ENCODE measurements around the gene ARSG. TPM values are rescaled to one million over a fixed set of nuclear protein-coding genes. Genes with fewer than 3 reads are reported as not detected.

The ARSG gene
- total and polyA plus RNA-seq, 2 of the 13 experiments (the other 11 are each of a cell fraction or from before 2014, with no cell fraction given), result 3.7 to 15.2 TPM

- 6% methylated on average over 6 of the region's 6 CpGs for WGBS (ENCODE audit: low lambda C conversion rate)
- peaks cover 63% of the 10 kb centered on the region for H3K4me1 ChIP-seq (ENCODE audit: insufficient read depth, low read length)
- H3K27ac ChIP-seq (ENCODE audit: extremely low read length, insufficient read depth, low read length), result peak overlapping the region; percentile 11
- H2AFZ ChIP-seq (ENCODE audit: low read length), result peak overlapping the region; percentile 38
- FAIRE-seq (no peak), DNase-seq (ENCODE audit: low spot score) (no peak), ATAC-seq (peak; percentile 55)
- ChIA-PET CTCF (ENCODE audit: low intra/inter-chr PET ratio, low total read pairs) (interaction anchor here (1.1 to 2.8 kb wide), 5 partner anchors 27 to 290 kb away, joined by 3 to 19 read pairs (median 12); no protein-coding TSS in a partner anchor), POLR2A (interaction anchor here (1.0 kb wide), 1 partner anchor 22 kb away, joined by 3 read pairs; no protein-coding TSS in a partner anchor)
- peak overlapping the region; percentile 54 for H3K4me2 ChIP-seq (ENCODE audit: low read depth, low read length)
- intact Hi-C loops (cut with micrococcal nuclease; ENCODE audit: unreplicated experiment), result loop anchor here (1.0 to 2.0 kb wide), 5 partner anchors 27 to 291 kb away; no protein-coding TSS in a partner anchor
- H3K4me3 ChIP-seq (replicated peaks in 1 of 3; ENCODE audit: insufficient read depth in 1 of 3, low read depth in 2 of 3, low read length in 3 of 3), result peak overlapping the region in 1 of 3 experiments; percentile 11; a peak in 1 of 6 replicates
- BruUV-seq (replicated peaks), result no TSS peak
- H3K79me2 ChIP-seq (ENCODE audit: insufficient read depth, low read length), result no peaks in the 10 kb centered on the region
- no peaks in the 10 kb centered on the region for H4K20me1 ChIP-seq (ENCODE audit: insufficient read depth, low read length)
- H3K9me3 ChIP-seq (ENCODE audit: low read length), result no peaks in the 10 kb centered on the region
- no peaks in the 10 kb centered on the region for H3K27me3 ChIP-seq (ENCODE audit: control insufficient read depth in 1 of 2, insufficient read depth in 2 of 2, low read length in 2 of 2)
- no peaks in the 10 kb centered on the region for H3K36me3 ChIP-seq (replicated peaks in 1 of 2; ENCODE audit: control insufficient read depth in 1 of 2, insufficient read depth in 2 of 2, low read length in 2 of 2)
- H3K9ac ChIP-seq (ENCODE audit: insufficient read depth, low read depth, low read length), result peak overlapping the region; percentile 11; the same call in 1 of the 2 replicates
- in situ Hi-C loops (cut with HindIII; ENCODE audit: extremely low pct_ligation_motif_present, low pct_unique_long_range_greater_than_20kb), result loop anchor here (5.0 kb wide), 1 partner anchor 291 kb away; no protein-coding TSS in a partner anchor
- TF ChIP-seq KDM5A (IDR thresholded peaks at IDR 0.05; ENCODE audit: borderline replicate concordance, low read length), result 0 out of 2 replicates have a peak, but pooled peaks have one; percentile 19
- TF ChIP-seq ZIK1 (CRISPR knock-in tag; IDR thresholded peaks at IDR 0.05; ENCODE audit: borderline replicate concordance, low read depth), result 0 out of 2 replicates have a peak, but pooled peaks have one; percentile 42
- 0 out of 2 replicates have a peak, but pooled peaks have one; percentile 27 for TF ChIP-seq ZNF770 (CRISPR knock-in tag; IDR thresholded peaks at IDR 0.05)
- TF ChIP-seq ZSCAN31 (CRISPR knock-in tag; IDR thresholded peaks at IDR 0.05; ENCODE audit: low read depth), result peak; percentile 24; the same call in 1 of the 2 replicates
- 0 out of 2 replicates have a peak, but pooled peaks have one; percentile 14 for TF ChIP-seq HMG20A (CRISPR knock-in tag; IDR thresholded peaks at IDR 0.05; ENCODE audit: borderline replicate concordance)
- TF ChIP-seq ZNF121 (CRISPR knock-in tag; IDR thresholded peaks at IDR 0.05), result no peak
- peak; percentile 37; the same call in 1 of the 2 replicates for TF ChIP-seq ZNF275 (CRISPR knock-in tag; IDR thresholded peaks at IDR 0.05; ENCODE audit: borderline replicate concordance)
- TF ChIP-seq, protein P1, sequence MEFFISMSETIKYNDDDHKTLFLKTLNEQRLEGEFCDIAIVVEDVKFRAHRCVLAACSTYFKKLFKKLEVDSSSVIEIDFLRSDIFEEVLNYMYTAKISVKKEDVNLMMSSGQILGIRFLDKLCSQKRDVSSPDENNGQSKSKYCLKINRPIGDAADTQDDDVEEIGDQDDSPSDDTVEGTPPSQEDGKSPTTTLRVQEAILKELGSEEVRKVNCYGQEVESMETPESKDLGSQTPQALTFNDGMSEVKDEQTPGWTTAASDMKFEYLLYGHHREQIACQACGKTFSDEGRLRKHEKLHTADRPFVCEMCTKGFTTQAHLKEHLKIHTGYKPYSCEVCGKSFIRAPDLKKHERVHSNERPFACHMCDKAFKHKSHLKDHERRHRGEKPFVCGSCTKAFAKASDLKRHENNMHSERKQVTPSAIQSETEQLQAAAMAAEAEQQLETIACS (CRISPR knock-in tag; IDR thresholded peaks at IDR 0.05), result no peak
- TF ChIP-seq, protein P2, sequence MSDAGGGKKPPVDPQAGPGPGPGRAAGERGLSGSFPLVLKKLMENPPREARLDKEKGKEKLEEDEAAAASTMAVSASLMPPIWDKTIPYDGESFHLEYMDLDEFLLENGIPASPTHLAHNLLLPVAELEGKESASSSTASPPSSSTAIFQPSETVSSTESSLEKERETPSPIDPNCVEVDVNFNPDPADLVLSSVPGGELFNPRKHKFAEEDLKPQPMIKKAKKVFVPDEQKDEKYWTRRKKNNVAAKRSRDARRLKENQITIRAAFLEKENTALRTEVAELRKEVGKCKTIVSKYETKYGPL (CRISPR knock-in tag; IDR thresholded peaks at IDR 0.05), result peak; percentile 38; the same call in 1 of the 2 replicates
- TF ChIP-seq, protein P3, sequence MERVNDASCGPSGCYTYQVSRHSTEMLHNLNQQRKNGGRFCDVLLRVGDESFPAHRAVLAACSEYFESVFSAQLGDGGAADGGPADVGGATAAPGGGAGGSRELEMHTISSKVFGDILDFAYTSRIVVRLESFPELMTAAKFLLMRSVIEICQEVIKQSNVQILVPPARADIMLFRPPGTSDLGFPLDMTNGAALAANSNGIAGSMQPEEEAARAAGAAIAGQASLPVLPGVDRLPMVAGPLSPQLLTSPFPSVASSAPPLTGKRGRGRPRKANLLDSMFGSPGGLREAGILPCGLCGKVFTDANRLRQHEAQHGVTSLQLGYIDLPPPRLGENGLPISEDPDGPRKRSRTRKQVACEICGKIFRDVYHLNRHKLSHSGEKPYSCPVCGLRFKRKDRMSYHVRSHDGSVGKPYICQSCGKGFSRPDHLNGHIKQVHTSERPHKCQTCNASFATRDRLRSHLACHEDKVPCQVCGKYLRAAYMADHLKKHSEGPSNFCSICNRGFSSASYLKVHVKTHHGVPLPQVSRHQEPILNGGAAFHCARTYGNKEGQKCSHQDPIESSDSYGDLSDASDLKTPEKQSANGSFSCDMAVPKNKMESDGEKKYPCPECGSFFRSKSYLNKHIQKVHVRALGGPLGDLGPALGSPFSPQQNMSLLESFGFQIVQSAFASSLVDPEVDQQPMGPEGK (CRISPR knock-in tag; IDR thresholded peaks at IDR 0.05), result 0 out of 2 replicates have a peak, but pooled peaks have one; percentile 17
- peak; percentile 28 for TF ChIP-seq PCBP2 (optimal IDR thresholded peaks at IDR 0.05; ENCODE audit: low read depth, low read length, poor library complexity, severe bottlenecking)
- 0 out of 2 replicates have a peak, but pooled peaks have one; percentile 5 for TF ChIP-seq ZNF335 (CRISPR knock-in tag; IDR thresholded peaks at IDR 0.05)
- peak; percentile 6; the same call in 1 of the 2 replicates for TF ChIP-seq SAFB2 (CRISPR knock-in tag; IDR thresholded peaks at IDR 0.05; ENCODE audit: borderline replicate concordance, low read depth)
- TF ChIP-seq ZNF205 (CRISPR knock-in tag; IDR thresholded peaks at IDR 0.05), result no peak
Observed at GRCh38 chr17:68463211-68464019, 172.1 kb downstream of the ARSG start.
